ENCODE measurements around the gene SMAD3. TPM values are rescaled to one million over a fixed set of nuclear protein-coding genes. Genes with fewer than 3 reads are reported as not detected.

SMAD3 gene
- total RNA-seq, 2 donors from 2014 or later, result 47.4 to 68.9 TPM

DNA sequence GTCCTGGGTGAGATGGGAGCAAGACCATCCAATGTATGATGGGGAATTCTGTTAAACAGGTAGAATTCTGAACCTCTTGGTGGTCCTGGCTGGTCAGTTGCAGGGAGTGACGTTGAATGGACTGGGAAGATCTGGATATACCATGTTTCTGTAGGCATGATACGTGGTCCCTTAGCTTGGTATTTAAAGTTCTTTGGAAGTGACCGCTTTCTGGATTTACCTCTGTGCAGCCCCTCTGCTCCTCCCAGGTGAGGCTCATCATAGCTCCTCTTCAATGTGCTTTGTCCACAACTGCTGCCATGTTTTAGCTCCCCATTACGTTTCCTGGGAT lies 37.2 kb downstream of the SMAD3 start:
- Mint-ChIP-seq H3K4me1 (ENCODE audit: low read depth) (no peaks in the 10 kb centered on the region), H3K36me3 (ENCODE audit: insufficient read depth in 2 of 2) (peaks cover 1 to 5% of the 10 kb centered on the region in 2 donors)

GRCh38 chr15:67103021-67103420 lies 37.6 kb downstream of the SMAD3 start:
- H3K9me3 Mint-ChIP-seq, result no peaks in the 10 kb centered on the region
- H3K27ac Mint-ChIP-seq, result no peak overlapping the region

More for the DNA sequence above, 37.2 kb downstream of the SMAD3 start:
- Mint-ChIP-seq H3K9me3 (no peaks in the 10 kb centered on the region), H3K27ac (no peak overlapping the region), H3K4me3 (no peak overlapping the region), H3K27me3 (ENCODE audit: low read depth) (no peaks in the 10 kb centered on the region)
- DNase-seq (no peak), ATAC-seq (replicated peaks in 1 of 2) (no peak)

GRCh38 chr15:67103432-67103831 lies 38.0 kb downstream of the SMAD3 start:
- peak overlapping the region; percentile 39 for H3K27ac Mint-ChIP-seq
- peaks cover 2 to 5% of the 10 kb centered on the region in 2 donors for H3K36me3 Mint-ChIP-seq (ENCODE audit: insufficient read depth in 2 of 2)
- no peak for DNase-seq
- no peaks in the 10 kb centered on the region for H3K4me1 Mint-ChIP-seq (ENCODE audit: low read depth)
- no peak for ATAC-seq (replicated peaks in 1 of 2)
- H3K4me3 Mint-ChIP-seq, result no peak overlapping the region
- H3K27me3 Mint-ChIP-seq (ENCODE audit: low read depth), result no peaks in the 10 kb centered on the region
- no peaks in the 10 kb centered on the region for H3K9me3 Mint-ChIP-seq

More at GRCh38 chr15:67103021-67103420, 37.6 kb downstream of the SMAD3 start:
- H3K4me3 Mint-ChIP-seq, result no peak overlapping the region
- no peak for ATAC-seq (replicated peaks in 1 of 2)
- no peak for DNase-seq
- peaks cover 0 to 5% of the 10 kb centered on the region in 2 donors for H3K36me3 Mint-ChIP-seq (ENCODE audit: insufficient read depth in 2 of 2)
- H3K27me3 Mint-ChIP-seq (ENCODE audit: low read depth), result no peaks in the 10 kb centered on the region
- H3K4me1 Mint-ChIP-seq (ENCODE audit: low read depth), result no peaks in the 10 kb centered on the region

- Mint-ChIP-seq H3K27ac (peak overlapping the region; percentile 39), H3K4me3 (no peak overlapping the region), H3K27me3 (ENCODE audit: low read depth) (no peaks in the 10 kb centered on the region), H3K9me3 (no peaks in the 10 kb centered on the region), H3K4me1 (ENCODE audit: low read depth) (no peaks in the 10 kb centered on the region), H3K36me3 (ENCODE audit: insufficient read depth in 2 of 2) (peaks cover 4 to 5% of the 10 kb centered on the region in 2 donors)
- ATAC-seq (replicated peaks in 1 of 2) (no peak), DNase-seq (no peak)
Observed at GRCh38 chr15:67103869-67104268, 38.5 kb downstream of the SMAD3 start.

DNA sequence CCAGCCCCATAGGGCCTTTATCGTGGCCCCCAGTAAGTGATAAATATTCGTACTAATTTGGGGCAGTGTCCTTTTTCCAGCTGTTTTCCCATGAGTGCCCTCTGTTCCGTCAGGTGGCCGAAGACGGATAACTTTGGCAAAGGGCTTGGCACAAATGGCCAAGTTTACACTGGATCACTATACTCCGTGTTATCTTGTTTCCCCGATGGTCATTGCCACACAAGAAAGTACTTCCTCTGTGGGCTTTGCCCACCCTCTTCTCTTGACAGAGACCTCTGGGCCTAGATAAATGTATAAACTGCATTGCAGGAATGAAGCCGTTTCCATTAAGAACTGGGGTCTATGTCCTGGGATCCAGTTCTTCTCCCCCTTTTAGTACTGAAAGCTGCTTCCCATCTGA lies 39.1 kb downstream of the SMAD3 start:
- no peak overlapping the region for H3K4me3 Mint-ChIP-seq
- no peak for ATAC-seq (replicated peaks in 1 of 2)
- DNase-seq, result no peak
- H3K27ac Mint-ChIP-seq, result no peak overlapping the region
- peaks cover 4 to 5% of the 10 kb centered on the region in 2 donors for H3K36me3 Mint-ChIP-seq (ENCODE audit: insufficient read depth in 2 of 2)
- no peaks in the 10 kb centered on the region for H3K9me3 Mint-ChIP-seq
- H3K27me3 Mint-ChIP-seq (ENCODE audit: low read depth), result no peaks in the 10 kb centered on the region
- no peaks in the 10 kb centered on the region for H3K4me1 Mint-ChIP-seq (ENCODE audit: low read depth)

- H3K27me3 Mint-ChIP-seq (ENCODE audit: low read depth), result no peaks in the 10 kb centered on the region
- DNase-seq, result no peak
- H3K27ac Mint-ChIP-seq, result no peak overlapping the region
- peaks cover 4 to 5% of the 10 kb centered on the region in 2 donors for H3K36me3 Mint-ChIP-seq (ENCODE audit: insufficient read depth in 2 of 2)
- peak overlapping the region; percentile 26 to 42 for H3K4me3 Mint-ChIP-seq
- H3K4me1 Mint-ChIP-seq (ENCODE audit: low read depth), result peaks cover 4% of the 10 kb centered on the region
- ATAC-seq (replicated peaks in 1 of 2), result no peak
- no peaks in the 10 kb centered on the region for H3K9me3 Mint-ChIP-seq
Observed at GRCh38 chr15:67105065-67105951, 39.9 kb downstream of the SMAD3 start.

GRCh38 chr15:67105991-67106763 lies 40.8 kb downstream of the SMAD3 start:
- H3K4me1 Mint-ChIP-seq (ENCODE audit: low read depth), result peaks cover 13% of the 10 kb centered on the region
- ATAC-seq (replicated peaks in 1 of 2) (no peak), DNase-seq (no peak)
- peaks cover 2% of the 10 kb centered on the region in 2 donors for H3K9me3 Mint-ChIP-seq
- peak overlapping the region; percentile 26 to 42 for H3K4me3 Mint-ChIP-seq
- H3K27me3 Mint-ChIP-seq (ENCODE audit: low read depth), result no peaks in the 10 kb centered on the region
- peak overlapping the region; percentile 1 for H3K27ac Mint-ChIP-seq
- peaks cover 7 to 8% of the 10 kb centered on the region in 2 donors for H3K36me3 Mint-ChIP-seq (ENCODE audit: insufficient read depth in 2 of 2)

DNA sequence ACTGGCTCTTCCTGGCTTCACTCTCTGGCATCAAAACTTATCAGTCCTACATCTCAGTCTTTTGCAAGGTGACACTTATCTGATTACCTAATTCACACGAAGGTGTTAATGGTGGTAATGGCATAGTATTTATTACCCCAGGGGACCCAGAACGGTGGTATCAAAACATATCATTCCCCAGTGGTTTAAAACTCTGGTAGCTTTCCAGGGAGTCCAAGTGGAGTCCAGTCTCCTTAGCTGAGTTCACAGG lies 41.3 kb downstream of the SMAD3 start:
- no peaks in the 10 kb centered on the region for H3K27me3 Mint-ChIP-seq (ENCODE audit: low read depth)
- H3K4me3 Mint-ChIP-seq, result peak overlapping the region; percentile 26 to 42
- no peak for ATAC-seq (replicated peaks in 1 of 2)
- peaks cover 15% of the 10 kb centered on the region for H3K4me1 Mint-ChIP-seq (ENCODE audit: low read depth)
- H3K9me3 Mint-ChIP-seq, result peaks cover 3 to 4% of the 10 kb centered on the region in 2 donors
- DNase-seq, result no peak
- peaks cover 10 to 12% of the 10 kb centered on the region in 2 donors for H3K36me3 Mint-ChIP-seq (ENCODE audit: insufficient read depth in 2 of 2)
- H3K27ac Mint-ChIP-seq, result peak overlapping the region; percentile 1

DNA sequence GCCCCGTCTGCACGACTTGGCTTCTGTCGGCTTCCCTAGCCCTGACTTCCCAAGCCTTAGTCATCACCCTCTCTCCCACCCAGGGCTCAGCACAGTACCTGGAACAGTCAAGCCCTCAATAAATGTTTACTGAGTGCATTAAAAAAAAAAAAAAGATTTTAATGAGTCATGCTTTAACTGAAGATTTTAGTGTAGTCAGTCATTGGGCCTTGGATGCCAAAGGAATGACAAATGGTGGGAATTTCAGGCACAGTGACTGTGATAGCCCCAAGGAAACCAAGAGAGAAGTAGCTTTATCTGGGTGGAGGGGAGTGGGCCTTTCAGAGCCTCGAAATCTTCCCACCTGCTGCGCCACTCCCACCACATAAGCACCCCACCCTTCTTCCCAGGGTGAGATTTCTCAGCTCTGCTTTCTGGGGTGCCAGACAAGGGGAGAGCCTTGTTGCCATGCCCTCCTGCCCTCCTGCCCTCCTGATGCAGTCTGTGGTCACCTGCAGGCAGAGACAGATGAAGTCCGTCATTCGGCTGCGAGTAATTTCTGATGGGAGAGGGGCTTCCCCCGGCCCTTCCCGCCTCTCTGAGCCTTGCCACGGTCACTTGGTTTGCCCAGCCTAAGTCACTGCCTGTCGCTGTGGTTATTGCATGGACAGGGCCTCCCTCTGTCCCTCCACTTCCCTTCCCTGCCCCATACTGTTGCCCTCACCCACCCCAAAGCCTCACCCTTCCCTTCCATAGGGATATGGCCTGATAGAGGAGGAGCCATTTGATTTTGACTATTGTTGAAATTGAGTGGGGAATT lies 41.8 kb downstream of the SMAD3 start:
- peak in 1 of 2 donors; percentile 19 for ATAC-seq (replicated peaks in 1 of 2)
- Mint-ChIP-seq H3K4me3 (peak overlapping the region in 1 of 2 donors; percentile 26), H3K4me1 (ENCODE audit: low read depth) (peaks cover 15% of the 10 kb centered on the region), H3K27ac (peak overlapping the region; percentile 1), H3K9me3 (peaks cover 3 to 5% of the 10 kb centered on the region in 2 donors), H3K27me3 (ENCODE audit: low read depth) (no peaks in the 10 kb centered on the region), H3K36me3 (ENCODE audit: insufficient read depth in 2 of 2) (peaks cover 11 to 15% of the 10 kb centered on the region in 2 donors)
- DNase-seq, result no peak

DNA sequence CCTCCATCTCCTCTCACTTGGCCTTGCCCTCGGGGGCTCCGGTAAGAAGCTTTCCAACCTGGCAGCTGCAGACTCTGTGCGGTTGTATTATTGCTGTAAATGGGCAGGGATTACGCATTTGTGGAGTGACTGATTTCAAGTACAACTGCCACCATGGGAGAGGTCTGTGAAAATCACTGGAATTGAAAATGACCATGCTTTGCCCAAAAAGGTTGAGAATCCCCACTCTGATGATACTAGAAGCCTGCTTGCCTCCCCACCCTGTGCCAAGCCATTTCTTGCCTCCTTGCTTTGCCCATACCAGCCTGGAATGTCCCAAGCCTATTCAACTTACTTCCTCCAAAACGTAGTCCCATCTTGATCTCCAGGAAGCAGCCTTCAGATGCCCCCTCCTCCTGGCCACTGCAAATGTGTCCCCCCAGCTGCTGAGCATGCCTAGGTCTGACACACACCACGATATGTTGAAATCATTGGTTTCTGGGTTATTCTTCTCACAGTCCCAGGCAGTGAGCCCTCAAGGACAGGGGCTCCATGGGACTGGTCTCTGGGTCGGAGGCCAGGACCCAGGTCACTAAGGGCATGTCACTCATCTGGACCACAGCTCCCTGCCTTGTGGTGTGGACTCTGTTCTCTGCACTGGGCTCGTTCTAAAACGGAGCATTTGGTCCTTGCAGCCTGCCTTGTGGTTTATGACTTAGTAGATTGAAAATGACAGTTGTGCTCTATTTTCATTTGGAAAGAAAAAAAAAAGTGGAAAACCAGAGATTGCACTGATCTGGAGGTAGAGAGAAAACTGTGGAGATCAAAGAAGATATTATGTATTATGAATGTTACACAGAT lies 42.9 kb downstream of the SMAD3 start:
- ATAC-seq (replicated peaks in 1 of 2), result no peak
- peaks cover 3 to 5% of the 10 kb centered on the region in 2 donors for H3K9me3 Mint-ChIP-seq
- peak overlapping the region in 1 of 2 donors; percentile 2 for H3K4me3 Mint-ChIP-seq
- H3K27me3 Mint-ChIP-seq (ENCODE audit: low read depth), result no peaks in the 10 kb centered on the region
- H3K4me1 Mint-ChIP-seq (ENCODE audit: low read depth), result peaks cover 19% of the 10 kb centered on the region
- H3K27ac Mint-ChIP-seq, result peak overlapping the region; percentile 27
- DNase-seq, result no peak
- peaks cover 7 to 19% of the 10 kb centered on the region in 2 donors for H3K36me3 Mint-ChIP-seq (ENCODE audit: insufficient read depth in 2 of 2)

GRCh38 chr15:67109141-67110034 lies 44.0 kb downstream of the SMAD3 start:
- DNase-seq, result no peak
- Mint-ChIP-seq H3K4me3 (no peak overlapping the region), H3K36me3 (ENCODE audit: insufficient read depth in 2 of 2) (peaks cover 7 to 19% of the 10 kb centered on the region in 2 donors), H3K4me1 (ENCODE audit: low read depth) (peaks cover 30% of the 10 kb centered on the region), H3K27me3 (ENCODE audit: low read depth) (no peaks in the 10 kb centered on the region), H3K27ac (no peak overlapping the region), H3K9me3 (peaks cover 3 to 5% of the 10 kb centered on the region in 2 donors)
- no peak for ATAC-seq (replicated peaks in 1 of 2)
